ELF-1 (cell line): ENCODE results near the gene A4GALT.
A peak's percentile ranks its signal among the peaks of the same experiment; 100 is the strongest.

Source experiments
- DNase-seq: peaks from one replicate; pipeline ENCODE4 v3.0.0-alpha.2; 2016; ENCODE audit warnings: low read depth, low spot score

The A4GALT gene

DNA sequence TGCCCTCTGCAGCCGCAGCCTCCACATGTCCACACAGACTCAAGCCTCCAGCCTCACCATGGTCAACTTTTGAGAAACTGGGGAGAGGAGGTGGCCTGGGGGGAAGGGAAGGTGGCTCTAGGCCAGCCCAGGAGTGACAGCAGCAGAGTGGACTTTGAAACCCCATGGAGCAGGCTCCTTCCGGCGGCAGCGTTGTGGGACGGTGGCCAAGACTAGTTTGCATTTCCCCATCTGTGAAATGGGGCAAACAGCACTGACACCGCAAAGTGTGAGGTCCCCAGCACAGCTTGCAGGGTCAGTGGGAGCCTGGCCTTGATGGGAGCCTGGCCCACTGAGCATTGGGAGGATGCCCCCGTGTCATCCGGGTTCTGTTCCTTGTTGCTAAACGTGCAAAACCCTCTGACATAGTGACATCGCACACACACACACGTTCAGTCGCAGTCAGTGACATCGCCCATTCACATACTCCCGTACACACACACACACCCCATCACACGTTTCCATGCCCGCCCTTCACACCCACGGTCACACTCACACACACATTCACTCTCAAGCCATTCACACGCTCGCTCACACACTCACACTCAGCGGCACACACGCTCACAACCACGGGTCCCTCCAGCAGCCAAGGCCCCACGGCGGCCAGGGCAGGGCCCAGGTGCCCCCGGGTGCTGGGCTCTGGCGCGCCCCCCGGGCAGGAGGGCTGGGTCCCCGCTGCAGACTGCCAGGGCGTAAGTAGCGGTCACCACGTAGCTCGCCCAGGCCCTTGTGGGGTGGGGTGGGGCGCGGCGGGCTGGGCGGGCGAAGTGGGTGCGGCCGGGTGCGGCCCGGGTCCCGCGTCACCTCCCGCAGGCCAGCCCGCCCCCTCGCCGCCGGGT, 72.1 kb downstream of the A4GALT start:
- no peak for DNase-seq

GRCh38 chr22:42648017-42648367, 72.7 kb downstream of the A4GALT start:
- DNase-seq: no peak

- DNase-seq: no peak
These were observed 73.8 kb downstream of the A4GALT start for GRCh38 chr22:42646569-42647525.

DNA sequence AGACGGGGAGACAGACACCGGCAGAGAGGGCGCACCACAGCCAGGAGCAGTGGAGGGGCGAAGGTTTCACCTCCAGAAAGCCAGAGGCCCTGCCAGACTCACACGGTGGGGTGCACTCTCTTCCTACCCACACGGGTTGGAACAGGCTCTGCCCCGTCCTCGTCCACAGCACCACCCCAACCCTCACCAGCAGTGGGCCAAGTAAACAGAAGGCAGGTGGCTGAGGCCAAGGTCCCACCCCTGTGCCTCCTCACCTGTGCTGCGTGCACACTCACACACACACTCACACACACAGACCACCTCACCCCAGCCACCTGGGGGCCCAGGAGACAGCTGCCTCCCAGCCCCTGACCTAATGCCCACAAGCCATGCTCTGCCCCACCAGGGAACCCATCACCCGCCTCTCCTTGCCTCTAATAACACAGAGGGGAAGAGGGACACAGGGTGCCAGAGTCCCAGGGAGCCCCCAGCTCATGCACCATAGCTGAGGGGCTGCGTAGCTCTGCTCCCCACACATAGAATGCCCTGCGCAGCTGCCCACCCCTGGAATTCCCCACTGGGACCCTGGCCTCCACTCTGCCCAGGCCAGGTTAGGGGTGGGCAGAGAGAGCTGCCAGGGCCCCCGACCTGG, 74.6 kb downstream of the A4GALT start:
- no peak for DNase-seq

GRCh38 chr22:42645341-42645937, 75.2 kb downstream of the A4GALT start:
- peak; percentile 34 for DNase-seq

- no peak for DNase-seq
These were observed 76.0 kb downstream of the A4GALT start for GRCh38 chr22:42644422-42645340.

DNA sequence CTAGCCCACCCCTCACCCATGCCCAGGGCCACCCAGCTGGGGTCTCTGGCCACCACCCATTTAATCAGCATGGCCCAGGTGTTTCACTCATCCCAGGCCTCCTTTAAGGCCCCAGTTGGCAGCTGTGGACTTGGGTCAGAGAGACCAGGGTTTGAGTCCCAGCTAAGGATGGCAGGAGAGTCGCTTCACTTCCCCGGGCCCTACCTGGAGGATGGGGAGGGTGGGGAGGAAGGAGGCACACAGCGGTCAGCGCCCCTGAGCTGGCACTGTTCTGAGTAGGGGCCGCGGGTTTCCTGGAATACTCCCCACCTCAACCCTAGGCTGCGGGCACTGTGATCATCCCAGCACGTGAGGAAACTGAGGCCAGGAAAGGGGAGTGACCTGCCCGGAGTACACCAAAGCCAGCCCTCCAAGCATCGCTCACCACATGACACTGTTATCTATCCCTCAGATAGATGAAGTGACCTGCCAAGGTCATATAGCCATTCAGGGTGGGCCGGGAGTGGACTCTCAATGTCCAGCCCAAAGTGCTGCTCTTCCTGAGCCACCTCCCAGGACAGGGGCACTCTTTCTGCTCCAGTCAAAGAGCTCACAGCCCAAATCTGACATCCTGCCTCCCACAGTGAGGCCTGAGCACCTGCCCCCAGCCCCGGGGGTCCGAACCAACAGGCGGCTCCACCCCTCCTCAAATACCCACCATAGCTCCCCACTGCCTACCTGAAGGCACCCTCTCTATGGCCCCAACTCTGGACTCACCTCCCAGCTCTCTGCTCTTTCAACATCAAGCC, 76.8 kb downstream of the A4GALT start:
- no peak for DNase-seq

GRCh38 chr22:42642806-42643633, 77.7 kb downstream of the A4GALT start:
- no peak for DNase-seq
